Neural cell (in vitro differentiated cells): ENCODE measurements around the gene PRRT3. TPM values are rescaled to one million over a fixed set of nuclear protein-coding genes. Genes with fewer than 3 reads are reported as not detected.

Experiments used
- H2AFZ ChIP-seq: fragments of 200-600, 300-800 bp; sonication (generic), shearing (Covaris generic); 2 replicates; pipeline ENCODE4 v1.6.0; 2014; ENCODE audit warnings: low read depth, mild to moderate bottlenecking, antibody characterized with exemption, low read length, moderate library complexity
- H3F3A ChIP-seq: fragments of 200-600 bp; shearing (Covaris generic); 2 replicates; pipeline ENCODE4 v1.6.1; 2016; ENCODE audit warnings: mild to moderate bottlenecking, moderate library complexity, mixed read lengths, antibody characterized with exemption, low read length; ENCODE audit not compliant: insufficient read depth, poor library complexity, severe bottlenecking
- H3K27ac ChIP-seq: fragments of 200-600, 300-800 bp; sonication (generic), shearing (Covaris generic); 2 replicates; pipeline ENCODE4 v1.5.1; 2014; ENCODE audit warnings: mild to moderate bottlenecking, low read length, moderate library complexity
- H3K27me3 ChIP-seq: fragments of 300-800, 200-600 bp; sonication (generic), shearing (Covaris generic); 2 replicates; pipeline ENCODE4 v1.6.0; 2014; ENCODE audit warnings: mild to moderate bottlenecking, low read depth, low read length, moderate library complexity; ENCODE audit not compliant: insufficient read depth
- H3K36me3 ChIP-seq: fragments of 300-800, 200-600 bp; sonication (generic), shearing (Covaris generic); 2 replicates; pipeline ENCODE4 v1.5.1; 2014; ENCODE audit warnings: mild to moderate bottlenecking, antibody characterized with exemption, low read length, moderate library complexity; ENCODE audit not compliant: insufficient read depth
- H3K4me2 ChIP-seq: fragments of 300-800, 200-600 bp; sonication (generic), shearing (Covaris generic); 2 replicates; pipeline ENCODE4 v1.6.0; 2014; ENCODE audit warnings: mild to moderate bottlenecking, low read length
- H3K4me3 ChIP-seq: fragments of 300-800, 200-600 bp; sonication (generic), shearing (Covaris generic); 2 replicates; pipeline ENCODE4 v1.5.1; 2014; ENCODE audit warnings: mild to moderate bottlenecking, low read length, moderate library complexity
- H3K79me2 ChIP-seq: fragments of 200-600 bp; shearing (Covaris generic); replicated peaks from 2 replicates; pipeline ENCODE4 v1.6.0; 2014; ENCODE audit warnings: mild to moderate bottlenecking, low read length, moderate library complexity; ENCODE audit not compliant: insufficient read depth
- H3K9ac ChIP-seq: fragments of 300-800, 200-600 bp; sonication (generic), shearing (Covaris generic); 2 replicates; pipeline ENCODE4 v1.6.1; 2016; ENCODE audit warnings: mild to moderate bottlenecking, low read length, mixed read lengths
- H3K9me2 ChIP-seq: fragments of 200-600 bp; shearing (Covaris generic); 2 replicates; pipeline ENCODE4 v1.6.1; 2016; ENCODE audit warnings: mild to moderate bottlenecking, low read length, mixed read lengths; ENCODE audit not compliant: insufficient read depth
- H3K9me3 ChIP-seq: fragments of 200-600, 300-800 bp; sonication (generic), shearing (Covaris generic); 2 replicates; pipeline ENCODE4 v1.6.1; 2016; ENCODE audit warnings: mild to moderate bottlenecking, mixed run types, low read length, moderate library complexity, mixed read lengths
- H4K20me1 ChIP-seq: fragments of 200-600 bp; shearing (Covaris generic); 2 replicates; pipeline ENCODE4 v1.6.1; 2016; ENCODE audit warnings: mild to moderate bottlenecking, mixed run types; ENCODE audit not compliant: insufficient read depth
- EP300 ChIP-seq: fragments of 450-650 bp; conservative IDR thresholded peaks from 2 replicates; pipeline ENCODE4 v1.6.1; 2014; ENCODE audit warnings: antibody characterized with exemption, mild to moderate bottlenecking, moderate library complexity; ENCODE audit not compliant: poor library complexity, severe bottlenecking
- EZH2 ChIP-seq: fragments of 200-600, 300-800 bp; shearing (Covaris generic), sonication (generic); IDR thresholded peaks from 2 replicates; pipeline ENCODE4 v1.6.1; 2014; ENCODE audit warnings: antibody characterized with exemption, low read length, borderline replicate concordance, mild to moderate bottlenecking; ENCODE audit not compliant: insufficient read depth, poor library complexity, severe bottlenecking
- MXI1 ChIP-seq: fragments of 450-650 bp; conservative IDR thresholded peaks from 2 replicates; pipeline ENCODE4 v1.6.1; 2014; ENCODE audit warnings: antibody characterized with exemption, mild to moderate bottlenecking; ENCODE audit not compliant: poor library complexity, severe bottlenecking
- POLR2AphosphoS5 ChIP-seq: IDR thresholded peaks from 2 replicates; pipeline ENCODE4 v1.6.1; 2012
- RAD21 ChIP-seq: fragments of 450-650 bp; conservative IDR thresholded peaks from 2 replicates; pipeline ENCODE4 v1.6.1; 2014; ENCODE audit warnings: antibody characterized with exemption, mild to moderate bottlenecking, moderate library complexity
- SMC3 ChIP-seq: fragments of 450-650 bp; conservative IDR thresholded peaks from 2 replicates; pipeline ENCODE4 v1.6.1; 2014; ENCODE audit warnings: antibody characterized with exemption, mild to moderate bottlenecking, moderate library complexity; ENCODE audit not compliant: poor library complexity
- TAF1 ChIP-seq: IDR thresholded peaks from 2 replicates; pipeline ENCODE4 v1.6.1; 2012; ENCODE audit warnings: low read depth
- polyA plus RNA-seq: library from polyadenylated mRNA; depleted of rRNA; stranded (reverse); fragments of >200 nt; gene quantifications from 2 replicates; pipeline ENCODE4 v1.2.3, GENCODE V29; 2014
- TF ChIP-seq, protein P1 (sequence below): fragments of 450-650 bp; IDR thresholded peaks from 2 replicates; pipeline ENCODE4 v1.5.1; 2014; ENCODE audit warnings: antibody characterized with exemption, mild to moderate bottlenecking, moderate library complexity; ENCODE audit not compliant: poor library complexity, severe bottlenecking
- TF ChIP-seq, protein P2 (sequence below): IDR thresholded peaks from 2 replicates; pipeline ENCODE4 v1.6.1; 2012; ENCODE audit warnings: borderline replicate concordance

Gene PRRT3
- polyA plus RNA-seq, 1 donor from 2014 or later: 2.9 TPM

DNA sequence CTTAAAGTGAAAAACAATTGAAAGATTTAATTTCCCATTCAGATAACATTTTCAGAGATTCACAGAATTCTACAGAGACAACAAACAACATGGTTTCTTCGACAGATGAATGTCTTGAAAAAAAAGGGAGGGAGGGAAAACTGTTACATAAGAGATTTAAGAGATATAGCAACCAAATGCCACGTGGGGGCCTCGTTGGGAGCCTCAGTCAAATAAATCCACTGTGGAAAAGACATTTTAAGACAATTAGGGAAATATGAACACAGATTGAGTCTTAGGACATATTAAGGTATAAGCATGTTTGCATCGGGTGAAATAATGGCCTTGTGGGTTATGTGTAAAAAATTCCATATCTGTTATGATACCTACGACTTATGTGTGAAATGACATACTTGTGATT, 5.0 kb upstream of the PRRT3 start:
- Histone ChIP-seq H3K79me2 (no peaks in the 10 kb centered on the region), H3K36me3 (no peaks in the 10 kb centered on the region), H3K9me2 (no peaks in the 10 kb centered on the region), H3K4me3 (no peak overlapping the region), H3K9me3 (no peaks in the 10 kb centered on the region), H3F3A (no peaks in the 10 kb centered on the region), H3K27ac (no peak overlapping the region), H3K4me2 (no peak overlapping the region), H4K20me1 (no peaks in the 10 kb centered on the region), H2AFZ (no peak overlapping the region), H3K9ac (no peak overlapping the region), H3K27me3 (no peaks in the 10 kb centered on the region)
- TF ChIP-seq, protein P1, sequence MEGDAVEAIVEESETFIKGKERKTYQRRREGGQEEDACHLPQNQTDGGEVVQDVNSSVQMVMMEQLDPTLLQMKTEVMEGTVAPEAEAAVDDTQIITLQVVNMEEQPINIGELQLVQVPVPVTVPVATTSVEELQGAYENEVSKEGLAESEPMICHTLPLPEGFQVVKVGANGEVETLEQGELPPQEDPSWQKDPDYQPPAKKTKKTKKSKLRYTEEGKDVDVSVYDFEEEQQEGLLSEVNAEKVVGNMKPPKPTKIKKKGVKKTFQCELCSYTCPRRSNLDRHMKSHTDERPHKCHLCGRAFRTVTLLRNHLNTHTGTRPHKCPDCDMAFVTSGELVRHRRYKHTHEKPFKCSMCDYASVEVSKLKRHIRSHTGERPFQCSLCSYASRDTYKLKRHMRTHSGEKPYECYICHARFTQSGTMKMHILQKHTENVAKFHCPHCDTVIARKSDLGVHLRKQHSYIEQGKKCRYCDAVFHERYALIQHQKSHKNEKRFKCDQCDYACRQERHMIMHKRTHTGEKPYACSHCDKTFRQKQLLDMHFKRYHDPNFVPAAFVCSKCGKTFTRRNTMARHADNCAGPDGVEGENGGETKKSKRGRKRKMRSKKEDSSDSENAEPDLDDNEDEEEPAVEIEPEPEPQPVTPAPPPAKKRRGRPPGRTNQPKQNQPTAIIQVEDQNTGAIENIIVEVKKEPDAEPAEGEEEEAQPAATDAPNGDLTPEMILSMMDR: peak; percentile 23
- no peak for TF ChIP-seq MXI1

DNA sequence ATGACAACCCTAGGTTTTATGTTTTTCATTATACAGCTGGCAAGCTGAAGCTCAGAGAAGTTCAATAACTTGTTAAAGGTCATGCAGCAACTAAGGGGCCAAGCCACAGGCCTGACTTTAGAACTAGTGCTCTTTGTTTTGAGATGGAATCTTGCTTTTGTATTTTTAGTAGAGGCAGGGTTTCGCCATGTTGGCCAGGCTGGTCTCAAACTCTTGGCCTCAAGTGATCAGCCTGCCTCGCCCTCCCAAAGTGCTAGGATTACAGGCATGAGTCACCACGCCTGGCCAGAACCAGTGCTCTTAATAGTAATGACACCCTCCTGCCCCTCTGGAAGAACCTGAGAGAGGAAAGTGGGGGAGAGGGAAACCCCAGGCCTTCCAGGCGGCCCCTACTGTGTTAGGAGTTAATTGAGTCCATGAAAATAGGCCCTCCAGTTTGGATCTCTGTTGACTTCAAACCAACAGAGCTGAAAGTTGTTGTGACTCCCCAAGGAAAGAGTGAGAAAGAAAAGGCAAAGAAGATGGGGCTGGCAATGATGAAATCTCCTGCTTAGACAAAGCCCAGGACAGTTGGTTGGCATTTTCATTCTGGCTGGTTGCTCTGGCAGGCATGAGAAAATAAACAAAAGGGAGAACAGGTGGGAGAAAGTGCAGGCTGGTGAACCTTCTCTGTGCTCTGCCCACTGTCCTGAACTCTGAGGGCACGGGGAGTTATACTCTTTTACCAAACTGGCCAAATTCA, 3.6 kb upstream of the PRRT3 start:
- H3K9ac ChIP-seq: no peak overlapping the region
- H3K27me3 ChIP-seq: no peaks in the 10 kb centered on the region
- H2AFZ ChIP-seq: no peak overlapping the region
- TF ChIP-seq EP300 (no peak), POLR2AphosphoS5 (no peak), EZH2 (no peak), RAD21 (no peak), MXI1 (no peak), SMC3 (no peak), TAF1 (no peak)
- TF ChIP-seq, protein P2, sequence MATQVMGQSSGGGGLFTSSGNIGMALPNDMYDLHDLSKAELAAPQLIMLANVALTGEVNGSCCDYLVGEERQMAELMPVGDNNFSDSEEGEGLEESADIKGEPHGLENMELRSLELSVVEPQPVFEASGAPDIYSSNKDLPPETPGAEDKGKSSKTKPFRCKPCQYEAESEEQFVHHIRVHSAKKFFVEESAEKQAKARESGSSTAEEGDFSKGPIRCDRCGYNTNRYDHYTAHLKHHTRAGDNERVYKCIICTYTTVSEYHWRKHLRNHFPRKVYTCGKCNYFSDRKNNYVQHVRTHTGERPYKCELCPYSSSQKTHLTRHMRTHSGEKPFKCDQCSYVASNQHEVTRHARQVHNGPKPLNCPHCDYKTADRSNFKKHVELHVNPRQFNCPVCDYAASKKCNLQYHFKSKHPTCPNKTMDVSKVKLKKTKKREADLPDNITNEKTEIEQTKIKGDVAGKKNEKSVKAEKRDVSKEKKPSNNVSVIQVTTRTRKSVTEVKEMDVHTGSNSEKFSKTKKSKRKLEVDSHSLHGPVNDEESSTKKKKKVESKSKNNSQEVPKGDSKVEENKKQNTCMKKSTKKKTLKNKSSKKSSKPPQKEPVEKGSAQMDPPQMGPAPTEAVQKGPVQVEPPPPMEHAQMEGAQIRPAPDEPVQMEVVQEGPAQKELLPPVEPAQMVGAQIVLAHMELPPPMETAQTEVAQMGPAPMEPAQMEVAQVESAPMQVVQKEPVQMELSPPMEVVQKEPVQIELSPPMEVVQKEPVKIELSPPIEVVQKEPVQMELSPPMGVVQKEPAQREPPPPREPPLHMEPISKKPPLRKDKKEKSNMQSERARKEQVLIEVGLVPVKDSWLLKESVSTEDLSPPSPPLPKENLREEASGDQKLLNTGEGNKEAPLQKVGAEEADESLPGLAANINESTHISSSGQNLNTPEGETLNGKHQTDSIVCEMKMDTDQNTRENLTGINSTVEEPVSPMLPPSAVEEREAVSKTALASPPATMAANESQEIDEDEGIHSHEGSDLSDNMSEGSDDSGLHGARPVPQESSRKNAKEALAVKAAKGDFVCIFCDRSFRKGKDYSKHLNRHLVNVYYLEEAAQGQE: no peak
- TF ChIP-seq, protein P1: no peak
- H3K9me2 ChIP-seq: no peaks in the 10 kb centered on the region
- no peaks in the 10 kb centered on the region for H3K36me3 ChIP-seq
- H3K27ac ChIP-seq: no peak overlapping the region
- no peak overlapping the region for H3K4me2 ChIP-seq
- H3K79me2 ChIP-seq: no peaks in the 10 kb centered on the region
- H3K9me3 ChIP-seq: no peaks in the 10 kb centered on the region
- no peak overlapping the region for H3K4me3 ChIP-seq
- no peaks in the 10 kb centered on the region for H3F3A ChIP-seq
- no peaks in the 10 kb centered on the region for H4K20me1 ChIP-seq
